ENCODE results near the gene BANP.

- no peak for TF ChIP-seq CTCF (IDR thresholded peaks at IDR 0.05)
- TF ChIP-seq REST (IDR thresholded peaks at IDR 0.05; ENCODE audit: low read depth, low read length): no peak
- no peak for TF ChIP-seq RXRA (IDR thresholded peaks at IDR 0.05; ENCODE audit: borderline replicate concordance, low read depth)
- TF ChIP-seq MXI1 (IDR thresholded peaks at IDR 0.05; ENCODE audit: low read depth, low read length): no peak
- no peak for TF ChIP-seq GABPA (IDR thresholded peaks at IDR 0.05; ENCODE audit: low read depth)
- TF ChIP-seq SIN3A (IDR thresholded peaks at IDR 0.05; ENCODE audit: borderline replicate concordance, low read depth, low read length): no peak
- no peak for TF ChIP-seq MAX (IDR thresholded peaks at IDR 0.05; ENCODE audit: low read depth)
- TF ChIP-seq FOXM1 (IDR thresholded peaks at IDR 0.05; ENCODE audit: low read depth): no peak
- TF ChIP-seq NFIC (IDR thresholded peaks at IDR 0.05; ENCODE audit: borderline replicate concordance): no peak
- TF ChIP-seq TAF1 (IDR thresholded peaks at IDR 0.05; ENCODE audit: borderline replicate concordance, low read depth, low read length): no peak
- no peak for TF ChIP-seq POLR2AphosphoS5 (IDR thresholded peaks at IDR 0.05; ENCODE audit: low read depth, low read length)
Observed at GRCh38 chr16:87922250-87922871, 28.9 kb upstream of the BANP start.
